Endodermal cell (in vitro differentiated cells): ENCODE data around the gene FAF1. TPM values are rescaled to one million over a fixed set of nuclear protein-coding genes. Genes with fewer than 3 reads are reported as not detected.

ENCODE experiments used
- DNase-seq: peaks from one replicate; pipeline ENCODE4 v3.0.0-alpha.2; 2017
- H3K27ac ChIP-seq: 2 replicates; pipeline ENCODE4 v1.5.1; 2013; ENCODE audit warnings: mild to moderate bottlenecking, low read depth, low read length, moderate library complexity
- H3K27me3 ChIP-seq: 2 replicates; pipeline ENCODE4 v1.6.1; 2013; ENCODE audit warnings: mild to moderate bottlenecking, low read length, moderate library complexity; ENCODE audit not compliant: insufficient read depth, control insufficient read depth, poor library complexity, severe bottlenecking
- H3K36me3 ChIP-seq: 2 replicates; pipeline ENCODE4 v1.7.0; 2013; ENCODE audit warnings: mild to moderate bottlenecking, low read length, moderate library complexity; ENCODE audit not compliant: control insufficient read depth, insufficient read depth
- H3K4me1 ChIP-seq: one replicate; pipeline ENCODE4 v1.7.0; 2013; ENCODE audit warnings: low read length; ENCODE audit not compliant: control insufficient read depth, insufficient read depth
- H3K4me3 ChIP-seq: 2 replicates; pipeline ENCODE4 v1.5.1; 2013; ENCODE audit warnings: mild to moderate bottlenecking, low read length, moderate library complexity
- H3K9ac ChIP-seq: 2 replicates; pipeline ENCODE4 v1.6.1; 2013; ENCODE audit warnings: mild to moderate bottlenecking, low read length, moderate library complexity; ENCODE audit not compliant: poor library complexity, severe bottlenecking; ENCODE audit errors: extremely low read depth
- H3K9me3 ChIP-seq: 2 replicates; pipeline ENCODE4 v1.6.1; 2013; ENCODE audit warnings: mild to moderate bottlenecking, low read length, moderate library complexity; ENCODE audit not compliant: control insufficient read depth
- H3K27ac Mint-ChIP-seq: 2 replicates; pipeline ENCODE4 v1.8.0; 2020; ENCODE audit warnings: mixed read lengths
- H3K27me3 Mint-ChIP-seq: 2 replicates; pipeline ENCODE4 v1.8.0; 2021; ENCODE audit warnings: mild to moderate bottlenecking, mixed read lengths; ENCODE audit not compliant: insufficient read depth
- H3K36me3 Mint-ChIP-seq: 2 replicates; pipeline ENCODE4 v1.8.0; 2020; ENCODE audit warnings: low read depth, mixed read lengths
- H3K4me1 Mint-ChIP-seq: 2 replicates; pipeline ENCODE4 v1.8.0; 2020; ENCODE audit warnings: mixed read lengths
- H3K4me3 Mint-ChIP-seq: 2 replicates; pipeline ENCODE4 v1.8.0; 2020; ENCODE audit warnings: mild to moderate bottlenecking, moderate library complexity, mixed read lengths
- H3K9me3 Mint-ChIP-seq: 2 replicates; pipeline ENCODE4 v1.8.0; 2020; ENCODE audit warnings: mild to moderate bottlenecking, mixed read lengths
- WGBS, 2 experiments: methylation state at CpG; one replicate each; pipeline versions ENCODE4 v1.1.5 to v1.1.7; 2013; ENCODE audit warnings: missing lambda C conversion rate in 2 of 2, mixed read lengths in 1 of 2; ENCODE audit not compliant: insufficient coverage in 1 of 2, insufficient read length in 1 of 2; 5-methylcytosine and 5-hydroxymethylcytosine counted together
- total RNA-seq, 2 donors: library from RNA; stranded (reverse); fragmentation: NEBNext Ultra II Directional in 1 of 2; extraction: Animal tissue kit (Norgen Biotek cat#: 25700) in 1 of 2; gene quantifications; 2 replicates in 1 of 2; 3 replicates in 1 of 2; pipeline ENCODE4 v1.2.1, GENCODE V29; 2021
- TF ChIP-seq, protein P1 (sequence below): fragments of 200-600 bp; sonication (generic); conservative IDR thresholded peaks from 2 replicates; pipeline ENCODE4 v1.5.0; 2021; ENCODE audit warnings: antibody characterized with exemption, mild to moderate bottlenecking

The FAF1 gene
- total RNA-seq, 2 donors from 2014 or later, result 76.4 to 94.4 TPM

DNA sequence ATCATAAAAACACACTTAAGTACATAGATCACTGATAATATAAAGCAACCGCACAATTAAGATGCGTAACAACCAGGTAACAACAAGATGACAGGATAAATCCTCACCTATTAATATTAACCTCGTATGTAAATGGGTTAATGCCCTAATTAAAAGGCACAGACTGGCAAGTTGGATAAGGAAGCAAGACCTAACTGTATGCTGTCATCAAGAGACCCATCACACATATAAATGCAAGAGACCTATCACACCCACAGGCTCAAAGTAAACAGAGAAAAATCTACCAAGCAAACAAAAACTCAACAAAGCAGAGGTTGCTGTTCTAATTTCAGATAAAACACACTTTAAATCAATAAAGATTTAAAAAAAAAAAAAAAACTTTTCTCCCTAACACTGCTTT, 151.8 kb downstream of the FAF1 start:
- H3K4me3 ChIP-seq, result no peak overlapping the region
- no peaks in the 10 kb centered on the region for H3K4me1 ChIP-seq
- Mint-ChIP-seq H3K4me3 (no peak overlapping the region), H3K27ac (no peak overlapping the region), H3K27me3 (no peaks in the 10 kb centered on the region), H3K36me3 (peaks cover 7% of the 10 kb centered on the region), H3K9me3 (peaks cover 21% of the 10 kb centered on the region), H3K4me1 (no peaks in the 10 kb centered on the region)
- no peak overlapping the region for H3K27ac ChIP-seq
- WGBS, 2 experiments, result 80 to 96% methylated on average over 2 to 3 of the region's 3 CpGs
- H3K9me3 ChIP-seq, result peaks cover 19% of the 10 kb centered on the region
- DNase-seq, result no peak
- H3K27me3 ChIP-seq, result no peaks in the 10 kb centered on the region
- TF ChIP-seq, protein P1, sequence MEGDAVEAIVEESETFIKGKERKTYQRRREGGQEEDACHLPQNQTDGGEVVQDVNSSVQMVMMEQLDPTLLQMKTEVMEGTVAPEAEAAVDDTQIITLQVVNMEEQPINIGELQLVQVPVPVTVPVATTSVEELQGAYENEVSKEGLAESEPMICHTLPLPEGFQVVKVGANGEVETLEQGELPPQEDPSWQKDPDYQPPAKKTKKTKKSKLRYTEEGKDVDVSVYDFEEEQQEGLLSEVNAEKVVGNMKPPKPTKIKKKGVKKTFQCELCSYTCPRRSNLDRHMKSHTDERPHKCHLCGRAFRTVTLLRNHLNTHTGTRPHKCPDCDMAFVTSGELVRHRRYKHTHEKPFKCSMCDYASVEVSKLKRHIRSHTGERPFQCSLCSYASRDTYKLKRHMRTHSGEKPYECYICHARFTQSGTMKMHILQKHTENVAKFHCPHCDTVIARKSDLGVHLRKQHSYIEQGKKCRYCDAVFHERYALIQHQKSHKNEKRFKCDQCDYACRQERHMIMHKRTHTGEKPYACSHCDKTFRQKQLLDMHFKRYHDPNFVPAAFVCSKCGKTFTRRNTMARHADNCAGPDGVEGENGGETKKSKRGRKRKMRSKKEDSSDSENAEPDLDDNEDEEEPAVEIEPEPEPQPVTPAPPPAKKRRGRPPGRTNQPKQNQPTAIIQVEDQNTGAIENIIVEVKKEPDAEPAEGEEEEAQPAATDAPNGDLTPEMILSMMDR, result no peak
- no peak overlapping the region for H3K9ac ChIP-seq
- H3K36me3 ChIP-seq, result no peaks in the 10 kb centered on the region

DNA sequence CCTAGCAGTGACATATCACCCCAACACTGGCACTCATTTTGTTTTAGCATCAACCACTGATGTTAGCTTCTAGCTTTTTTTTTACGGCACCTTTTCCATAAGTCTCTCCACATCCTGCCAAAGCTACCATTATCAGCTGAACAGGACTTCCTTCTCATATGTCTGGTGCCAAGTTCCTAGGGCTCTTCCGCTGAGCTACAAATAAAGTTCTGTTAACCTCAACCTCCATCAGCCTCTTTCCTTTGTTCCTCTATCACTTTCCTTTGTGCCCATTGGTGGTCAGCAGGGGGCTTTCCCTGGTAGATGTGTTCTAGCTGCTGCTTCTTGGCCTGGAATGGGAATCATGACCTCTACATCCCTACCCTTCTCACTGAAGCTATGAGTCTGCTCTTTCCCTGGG, 163.8 kb downstream of the FAF1 start:
- Histone ChIP-seq H3K36me3 (no peaks in the 10 kb centered on the region), H3K27ac (no peak overlapping the region), H3K9ac (no peak overlapping the region), H3K4me3 (no peak overlapping the region), H3K4me1 (no peaks in the 10 kb centered on the region), H3K9me3 (no peaks in the 10 kb centered on the region), H3K27me3 (no peaks in the 10 kb centered on the region)
- H3K4me1 Mint-ChIP-seq, result peaks cover 4% of the 10 kb centered on the region
- H3K27ac Mint-ChIP-seq, result no peak overlapping the region
- no peak overlapping the region for H3K4me3 Mint-ChIP-seq
- no peaks in the 10 kb centered on the region for H3K9me3 Mint-ChIP-seq
- H3K27me3 Mint-ChIP-seq, result no peaks in the 10 kb centered on the region
- DNase-seq, result no peak
- 96 to 100% methylated on average over 2 of the region's 2 CpGs for WGBS, 2 experiments
- H3K36me3 Mint-ChIP-seq, result no peaks in the 10 kb centered on the region
- TF ChIP-seq, protein P1, result no peak

DNA sequence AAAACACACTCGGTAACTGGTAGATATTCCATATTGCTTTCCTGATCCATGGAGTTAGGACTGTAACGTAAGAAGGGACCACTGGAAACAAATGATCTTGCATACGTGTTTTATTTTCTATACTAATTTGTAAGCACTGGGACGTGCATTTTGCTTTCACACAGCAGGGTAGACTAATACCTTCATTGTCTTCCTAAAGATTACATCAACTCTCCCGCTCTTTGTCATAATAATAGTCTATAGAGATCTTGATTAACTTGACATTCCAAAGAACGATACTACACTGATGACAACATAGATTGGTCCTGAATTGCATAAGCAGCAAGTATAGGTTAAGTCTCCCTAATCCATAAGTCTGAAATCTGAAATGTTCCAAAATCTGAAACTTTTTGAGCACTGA, 166.5 kb downstream of the FAF1 start:
- peaks cover 8% of the 10 kb centered on the region for H3K4me1 Mint-ChIP-seq
- no peak for DNase-seq
- H3K9me3 Mint-ChIP-seq, result no peaks in the 10 kb centered on the region
- no peak overlapping the region for H3K9ac ChIP-seq
- 86 to 96% methylated on average over 5 to 6 of the region's 6 CpGs for WGBS, 2 experiments
- H3K27ac Mint-ChIP-seq, result no peak overlapping the region
- H3K4me3 Mint-ChIP-seq, result no peak overlapping the region
- no peak overlapping the region for H3K4me3 ChIP-seq
- no peaks in the 10 kb centered on the region for H3K9me3 ChIP-seq
- no peaks in the 10 kb centered on the region for H3K27me3 Mint-ChIP-seq
- TF ChIP-seq, protein P1, result no peak
- no peaks in the 10 kb centered on the region for H3K27me3 ChIP-seq
- H3K27ac ChIP-seq, result no peak overlapping the region
- no peaks in the 10 kb centered on the region for H3K4me1 ChIP-seq
- H3K36me3 ChIP-seq, result no peaks in the 10 kb centered on the region
- H3K36me3 Mint-ChIP-seq, result no peaks in the 10 kb centered on the region
